IPS DF 4.7 (cell line): Measurements from ENCODE around the gene PLXNA2.

ENCODE experiments used
- DNase-seq: peaks from one replicate; pipeline ENCODE4 v3.0.0-alpha.2; 2013; ENCODE audit warnings: low spot score; ENCODE audit errors: extremely low read depth

PLXNA2 gene

GRCh38 chr1:208077232-208078075 is 166.7 kb downstream of the PLXNA2 start:
- DNase-seq: no peak

- DNase-seq: no peak
These were observed 169.8 kb downstream of the PLXNA2 start for GRCh38 chr1:208074353-208074752.

GRCh38 chr1:208071435-208072031 is 172.7 kb downstream of the PLXNA2 start:
- no peak for DNase-seq

DNA sequence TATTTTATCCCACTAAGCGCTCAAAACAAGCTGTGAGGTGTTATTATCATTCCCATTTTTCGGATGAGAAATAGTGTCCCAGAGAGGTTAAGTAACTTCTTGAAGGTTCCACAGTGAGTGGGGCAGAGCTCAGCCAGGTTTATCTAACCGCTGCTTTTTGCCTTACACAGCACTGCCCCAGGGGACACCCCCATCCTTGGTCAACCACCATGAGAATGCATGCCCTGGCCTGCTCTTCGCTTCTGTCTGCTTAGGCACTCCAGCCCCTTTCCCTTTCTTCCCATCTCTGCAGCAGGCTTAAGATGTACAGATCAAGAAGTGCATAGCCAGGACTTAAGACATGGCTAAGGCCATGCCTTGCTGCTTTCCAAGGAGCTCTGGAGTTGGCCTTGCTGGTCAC is 174.3 kb downstream of the PLXNA2 start:
- DNase-seq: no peak

DNA sequence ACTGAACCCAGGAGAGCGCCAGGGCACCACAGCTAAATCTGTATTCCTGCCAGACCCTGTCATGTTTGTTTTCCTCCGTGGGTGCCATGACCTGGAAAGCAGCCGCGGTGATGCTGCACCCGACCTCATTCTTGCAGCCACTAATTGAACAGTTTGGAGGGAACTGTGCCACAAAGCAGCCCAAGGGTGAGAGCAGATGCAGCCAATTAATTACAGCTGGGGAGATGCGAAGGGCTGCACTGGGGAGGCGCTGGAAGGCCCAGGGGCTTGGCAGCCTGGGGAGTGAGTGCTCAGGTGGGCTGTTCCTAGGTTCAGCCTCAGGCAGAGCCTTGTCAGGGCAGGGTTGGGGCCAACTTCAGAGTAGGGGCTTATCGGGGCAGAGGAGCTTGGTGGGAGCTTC is 174.9 kb downstream of the PLXNA2 start:
- no peak for DNase-seq

DNA sequence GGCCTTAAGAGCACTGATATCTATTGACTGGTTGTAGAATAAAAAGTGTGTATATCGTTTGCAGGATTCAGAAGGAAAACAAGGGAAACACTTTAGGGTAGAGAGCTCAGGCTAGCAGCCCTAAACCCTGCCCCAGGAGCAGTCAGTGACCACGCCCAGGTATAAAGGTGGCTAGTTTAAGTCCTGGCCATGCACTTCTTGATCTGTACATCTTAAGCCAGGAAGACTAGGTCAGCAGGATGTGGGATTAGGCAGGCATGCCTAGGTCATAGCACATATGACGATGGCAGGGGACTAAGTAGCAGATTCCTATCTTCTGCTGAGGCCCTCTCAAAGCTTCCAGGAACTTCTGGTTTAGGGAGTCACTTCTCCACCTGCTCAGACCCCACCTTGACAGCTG is 175.3 kb downstream of the PLXNA2 start:
- no peak for DNase-seq

DNA sequence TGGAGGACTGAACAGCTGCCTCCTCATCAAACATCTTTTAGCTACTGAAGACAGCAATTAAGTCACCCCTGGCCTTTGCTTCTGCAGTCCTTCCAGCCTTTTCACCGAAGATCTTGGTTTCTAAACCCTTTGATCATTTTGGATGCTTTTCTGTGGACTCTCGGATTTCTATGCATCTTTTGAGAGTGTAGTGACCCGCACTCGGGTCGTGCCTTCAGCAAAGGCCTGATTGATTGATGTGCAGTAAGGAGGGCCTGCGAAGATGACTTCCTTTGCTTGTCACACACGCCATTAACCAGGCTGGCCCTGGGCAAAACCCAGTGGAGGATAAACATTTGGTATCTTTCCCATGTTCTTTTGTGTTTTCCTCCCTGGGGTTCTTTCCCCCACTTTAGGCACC is 175.8 kb downstream of the PLXNA2 start:
- no peak for DNase-seq

- no peak for DNase-seq
These were observed 177.6 kb downstream of the PLXNA2 start for GRCh38 chr1:208066583-208066982.

DNA sequence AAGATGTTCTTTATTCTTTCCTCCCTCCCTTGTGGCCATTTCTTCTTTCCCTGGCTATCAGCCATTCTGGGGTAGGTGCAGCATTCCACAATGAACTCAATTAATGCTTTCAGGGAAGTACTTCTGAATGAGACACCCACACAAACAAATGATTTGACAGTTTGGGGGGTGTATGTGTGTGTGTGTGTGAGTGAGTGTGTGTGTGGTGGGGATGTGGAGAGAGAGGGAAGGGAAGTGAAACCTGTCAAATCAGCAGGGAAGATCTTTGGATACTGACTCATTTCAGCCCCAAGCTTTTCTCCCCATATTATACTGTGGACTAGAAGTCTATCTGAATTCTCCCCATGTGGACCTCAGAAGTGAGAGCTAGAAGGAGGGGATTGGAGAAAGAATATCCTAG is 178.3 kb downstream of the PLXNA2 start:
- no peak for DNase-seq

DNA sequence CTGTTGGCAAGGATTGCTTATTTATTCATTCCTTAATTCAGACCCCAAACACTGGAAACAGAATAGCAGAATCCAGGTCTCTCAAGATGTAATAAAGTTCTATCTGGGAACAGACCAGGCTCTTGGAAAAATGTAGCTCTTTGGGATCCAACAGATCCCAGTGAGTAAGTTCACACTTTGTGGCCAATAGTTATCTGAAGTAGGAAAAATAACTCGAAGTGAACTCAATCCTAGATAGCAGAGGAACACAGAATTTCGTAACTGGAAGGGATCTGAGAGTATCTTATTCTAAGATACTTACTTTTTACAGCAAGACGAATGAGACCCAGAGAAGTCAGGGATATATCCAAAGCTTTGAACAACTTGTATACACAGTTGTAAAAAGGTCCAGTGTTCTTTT is 182.6 kb downstream of the PLXNA2 start:
- no peak for DNase-seq

GRCh38 chr1:208061118-208061517 is 183.1 kb downstream of the PLXNA2 start:
- no peak for DNase-seq

DNA sequence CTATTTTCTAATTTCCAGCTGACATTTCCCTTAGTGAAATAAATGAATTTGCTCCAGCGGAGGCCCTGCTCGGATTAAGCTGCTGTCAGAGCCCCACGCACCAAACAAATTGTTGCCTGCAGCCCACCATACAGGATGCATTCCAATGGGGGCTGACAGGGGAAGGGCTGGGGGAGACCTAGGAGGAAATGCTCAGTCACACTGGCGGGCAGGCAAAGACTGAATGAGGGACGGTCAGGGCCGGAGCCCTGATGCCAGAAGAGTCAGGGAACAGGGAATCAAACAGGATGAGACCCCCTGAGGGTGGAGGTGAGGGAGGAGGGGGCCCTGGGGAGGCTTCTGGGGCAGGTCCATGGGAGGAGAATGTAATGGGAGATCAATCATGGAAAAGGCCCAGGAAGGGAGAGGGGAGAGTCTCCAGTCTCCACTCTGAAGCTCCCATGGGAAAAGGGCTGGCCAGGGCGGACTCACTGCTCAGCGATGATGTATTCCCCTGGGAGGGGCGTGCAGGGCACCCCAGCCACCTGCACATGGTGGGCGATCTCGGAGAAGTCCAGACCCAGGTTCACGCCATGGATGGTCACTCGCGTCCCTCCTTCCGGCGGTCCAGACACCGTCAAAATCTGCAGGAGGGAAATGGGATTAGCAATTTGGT is 183.8 kb downstream of the PLXNA2 start:
- DNase-seq: no peak

- no peak for DNase-seq
These were observed 184.7 kb downstream of the PLXNA2 start for GRCh38 chr1:208059409-208060001.

DNA sequence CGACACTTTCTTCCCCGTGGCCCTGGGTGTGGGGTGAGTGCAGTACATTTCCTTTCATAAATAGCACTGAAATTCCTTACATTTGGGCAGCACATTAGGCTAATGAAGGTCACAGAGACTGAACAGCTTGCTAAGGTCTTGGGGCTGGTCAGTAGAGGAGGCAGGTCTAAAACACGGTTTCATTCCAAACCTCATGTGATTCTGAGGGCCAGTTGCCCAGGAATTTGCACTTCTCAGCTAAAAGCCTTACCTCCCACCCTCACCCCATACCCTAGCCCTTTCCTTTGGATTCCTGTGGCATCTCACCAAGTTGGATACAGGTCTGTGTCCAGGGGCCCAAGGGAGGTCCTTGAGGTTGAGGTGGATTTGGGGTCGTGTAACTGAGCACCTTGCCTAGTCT is 185.4 kb downstream of the PLXNA2 start:
- no peak for DNase-seq

GRCh38 chr1:208058267-208058666 is 185.9 kb downstream of the PLXNA2 start:
- DNase-seq: no peak

- no peak for DNase-seq
These were observed 187.1 kb downstream of the PLXNA2 start for GRCh38 chr1:208057056-208057455.

GRCh38 chr1:208055535-208055934 is 188.6 kb downstream of the PLXNA2 start:
- DNase-seq: no peak

- no peak for DNase-seq
These were observed 189.2 kb downstream of the PLXNA2 start for GRCh38 chr1:208054911-208055379.

DNA sequence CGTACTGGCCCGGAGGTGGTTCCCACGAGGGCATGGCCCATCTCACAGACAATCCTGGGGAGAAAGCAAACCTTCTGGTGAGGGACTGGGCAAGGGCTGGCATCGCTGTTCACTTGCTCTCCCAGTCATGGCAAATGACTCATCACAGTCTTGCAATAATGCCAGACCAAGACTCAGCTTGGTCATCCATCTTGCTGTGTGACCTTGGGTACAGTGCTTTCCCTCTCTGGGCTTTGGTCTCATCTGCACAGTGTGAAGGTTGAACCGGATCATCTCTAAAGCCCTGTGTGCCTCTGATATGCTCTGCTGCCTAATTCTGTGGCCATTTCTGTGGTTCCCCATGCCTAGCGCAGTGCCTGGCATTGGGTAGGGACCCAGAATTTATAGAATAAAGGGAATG is 189.7 kb downstream of the PLXNA2 start:
- no peak for DNase-seq

DNA sequence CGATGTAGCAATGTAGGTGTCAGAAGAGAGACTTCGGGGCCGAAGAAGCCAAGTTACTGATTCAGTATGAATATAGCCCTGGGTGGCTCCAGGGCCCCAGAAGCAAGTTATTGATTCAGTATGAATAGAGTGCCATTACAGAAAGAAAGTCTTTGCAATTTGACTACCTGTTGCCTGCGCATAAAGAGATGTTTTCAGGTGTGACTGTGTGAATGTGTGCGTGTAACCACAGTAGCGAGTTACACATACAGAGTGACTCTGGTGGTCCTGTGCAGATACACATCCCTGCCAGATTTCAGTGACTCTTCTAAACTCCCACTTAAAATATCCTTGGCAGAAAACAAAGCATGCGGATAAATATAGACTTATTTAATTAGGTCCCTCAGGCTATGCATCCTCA is 190.5 kb downstream of the PLXNA2 start:
- DNase-seq: no peak

DNA sequence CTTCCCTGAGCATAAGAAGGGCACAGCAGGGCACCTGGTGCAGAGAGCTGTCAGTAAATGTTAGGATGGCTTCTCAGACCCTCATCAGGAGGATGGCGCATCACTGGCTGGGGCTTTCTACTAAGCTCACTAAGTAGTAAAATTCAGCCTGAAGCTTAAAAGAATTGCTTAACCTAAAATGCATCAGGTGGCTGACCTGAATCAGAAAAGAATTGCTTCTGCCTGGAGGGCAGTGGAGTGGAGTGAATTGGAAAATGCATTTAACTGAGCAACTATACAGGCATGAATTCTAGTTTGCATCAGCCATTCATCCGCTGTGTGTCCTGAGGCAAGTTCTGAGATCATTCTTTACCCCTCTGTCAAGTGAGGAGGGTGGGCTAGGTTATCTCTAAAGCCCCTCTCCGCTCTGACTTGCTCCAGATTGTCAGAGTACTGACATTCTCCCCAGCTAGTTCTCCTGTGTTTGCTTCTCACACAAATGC is 191.2 kb downstream of the PLXNA2 start:
- no peak for DNase-seq

GRCh38 chr1:208052135-208052534 is 192.0 kb downstream of the PLXNA2 start:
- DNase-seq: no peak
